DMS79 treated with DMSO at 0.1 percent for 48 hours (cell line): ENCODE data around the gene THBD.

Source experiments
- DNase-seq: peaks from one replicate; lab custom pipeline; 2025; lab: John Stamatoyannopoulos, UW

THBD gene

DNA sequence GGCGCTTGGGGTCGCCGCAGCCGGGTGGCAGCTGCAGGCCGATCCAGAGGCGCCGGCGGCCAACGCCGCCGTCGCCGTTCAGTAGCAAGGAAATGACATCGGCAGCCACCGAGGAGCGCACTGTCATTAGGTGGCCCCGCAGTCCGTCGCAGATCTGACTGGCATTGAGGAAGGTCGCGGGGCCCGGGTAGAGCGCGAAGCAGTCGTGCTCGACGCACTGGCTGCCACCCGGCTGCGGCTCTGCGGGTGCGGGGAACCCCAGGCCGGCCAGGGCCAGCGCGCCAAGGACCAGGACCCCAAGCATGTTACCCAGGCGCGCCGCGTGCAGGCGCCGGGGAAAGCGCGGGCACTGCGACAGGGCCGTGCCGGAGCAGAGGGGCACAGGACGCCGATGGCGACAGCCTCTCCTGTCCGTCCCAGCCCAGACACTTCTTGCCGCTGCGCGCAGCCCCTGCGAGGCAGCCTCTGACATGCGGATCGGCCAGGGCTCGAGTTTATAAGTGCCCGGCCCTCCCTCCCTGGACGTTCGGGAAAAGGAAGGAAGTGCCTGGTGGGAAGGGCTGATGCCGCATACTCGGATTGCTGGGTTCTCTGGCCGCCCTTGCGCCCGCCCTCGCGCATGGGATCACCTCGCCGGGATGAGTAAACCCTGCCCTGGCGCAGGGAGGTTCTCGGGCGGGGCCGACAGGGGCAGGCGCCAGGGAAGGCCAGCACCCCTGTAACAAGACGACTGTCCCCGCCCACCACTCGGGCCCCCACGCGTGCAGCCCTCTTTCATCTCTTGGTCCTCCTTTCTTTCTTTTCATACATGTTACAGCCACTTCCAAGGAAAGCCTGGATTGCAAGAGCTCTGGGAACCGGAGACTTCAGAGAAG is at the start of gene THBD:
TSS of gene THBD (minus strand) at position 472 of the 875 bp plus-strand sequence. CDS start at position 304, 168 bp downstream.
- no peak for DNase-seq

DNA sequence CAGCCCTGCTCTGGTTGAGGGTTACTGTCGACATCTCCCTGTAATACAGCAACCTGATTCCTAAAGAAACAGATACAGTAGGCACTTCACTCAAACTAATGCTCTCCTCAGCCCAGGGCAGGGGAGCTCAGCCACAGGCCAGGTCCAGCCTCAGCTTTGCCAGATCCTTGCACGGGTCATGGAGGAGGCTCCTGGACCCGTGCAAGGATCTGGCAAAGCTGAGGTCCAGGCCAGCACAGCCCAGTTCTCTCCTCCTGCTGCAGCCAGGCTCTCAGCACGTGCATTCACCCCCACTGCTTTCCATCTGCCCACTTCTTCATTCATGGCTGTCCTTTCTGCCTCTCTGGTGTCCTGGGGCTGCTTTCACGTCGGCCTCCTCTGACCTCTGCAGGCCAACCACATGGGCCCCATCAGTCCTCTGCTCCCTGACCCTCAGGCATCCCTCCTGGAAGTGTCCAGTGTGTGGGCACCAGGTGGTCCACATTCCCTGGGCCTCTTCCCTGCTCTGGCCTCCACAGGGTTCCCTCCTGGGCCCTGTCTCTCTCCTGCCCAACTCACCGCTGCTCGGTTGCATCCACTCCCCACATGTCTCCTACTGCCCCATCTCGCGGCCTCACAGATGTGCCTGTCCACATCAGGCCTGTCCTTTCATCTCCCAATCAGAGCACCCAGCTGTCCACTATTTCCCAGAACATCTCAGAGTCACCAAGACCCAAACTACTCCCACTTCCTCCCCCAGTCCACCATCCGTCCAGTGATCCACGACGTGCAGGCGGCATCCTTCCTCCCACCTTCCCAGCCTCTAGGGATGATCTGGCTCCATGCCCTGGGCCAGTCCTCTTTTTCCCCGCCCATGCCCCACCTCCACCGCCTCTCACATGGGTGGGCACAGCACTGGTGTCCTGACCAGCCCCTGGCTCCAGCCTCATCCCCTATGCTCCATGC is 48.4 kb upstream of the THBD start:
- no peak for DNase-seq

DNA sequence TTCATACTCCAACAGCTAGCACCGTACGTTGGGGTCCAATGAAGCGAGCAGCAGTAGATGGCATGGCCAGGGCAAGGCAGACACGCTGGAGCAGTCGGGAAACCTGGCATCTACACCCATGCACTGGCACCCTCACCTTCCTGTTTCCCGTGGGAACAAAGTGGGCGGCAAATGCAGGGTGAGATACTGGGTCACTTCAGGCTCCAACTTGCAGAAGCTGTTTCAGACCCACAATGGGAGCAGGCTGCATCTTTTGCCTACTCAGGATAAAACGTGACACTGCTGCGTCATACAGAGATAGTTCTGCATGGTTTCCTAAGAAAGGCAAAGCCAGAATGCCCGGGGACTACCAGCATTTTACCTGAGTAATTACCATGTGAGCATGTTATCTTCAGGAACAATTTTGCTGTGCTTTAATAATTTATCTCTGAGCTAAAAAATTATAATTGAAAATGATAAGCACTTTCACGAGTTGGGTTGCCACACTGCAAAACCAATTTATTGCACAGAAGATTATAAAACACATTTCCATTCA is 47.6 kb upstream of the THBD start:
- no peak for DNase-seq

DNA sequence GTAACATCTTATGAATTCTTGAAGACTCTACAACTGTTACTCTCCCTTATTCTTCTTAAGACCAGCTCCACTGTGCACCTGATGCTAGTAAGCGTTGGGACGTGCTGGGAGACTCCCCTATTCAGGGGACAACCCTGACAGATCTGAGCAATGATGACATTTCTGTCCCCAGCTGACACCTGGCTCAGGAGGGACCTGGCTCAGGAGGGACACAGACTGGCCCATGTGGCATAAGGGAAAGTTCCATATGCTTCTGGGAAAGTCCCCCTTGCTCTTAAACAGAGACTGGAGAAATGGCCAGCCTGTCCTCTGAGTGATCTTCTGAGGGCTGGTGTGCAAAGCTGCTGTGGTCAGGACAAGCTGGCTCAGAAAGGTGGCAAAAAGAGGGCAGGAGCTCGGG is 46.6 kb upstream of the THBD start:
- no peak for DNase-seq

DNA sequence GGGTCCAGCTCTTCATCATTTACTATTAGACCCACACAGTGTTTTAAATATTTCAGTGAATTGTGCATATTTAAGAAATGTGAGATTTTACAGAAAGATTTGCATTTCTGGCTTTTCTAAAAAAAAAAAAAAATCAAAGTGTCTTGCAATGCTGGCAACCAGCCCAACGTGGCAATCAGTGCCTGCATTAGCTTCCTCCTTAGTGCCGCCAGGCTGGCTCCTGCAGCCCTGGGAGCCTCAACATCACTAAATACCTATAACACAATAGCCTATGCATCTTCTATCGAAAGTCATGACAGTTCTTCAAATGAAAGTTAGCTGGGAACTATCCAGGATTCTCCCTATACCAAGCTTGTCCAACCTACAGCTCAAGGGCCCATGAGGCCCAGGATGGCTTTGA is 46.0 kb upstream of the THBD start:
- no peak for DNase-seq

GRCh38 chr20:23094927-23095326 is 45.5 kb upstream of the THBD start:
- no peak for DNase-seq

DNA sequence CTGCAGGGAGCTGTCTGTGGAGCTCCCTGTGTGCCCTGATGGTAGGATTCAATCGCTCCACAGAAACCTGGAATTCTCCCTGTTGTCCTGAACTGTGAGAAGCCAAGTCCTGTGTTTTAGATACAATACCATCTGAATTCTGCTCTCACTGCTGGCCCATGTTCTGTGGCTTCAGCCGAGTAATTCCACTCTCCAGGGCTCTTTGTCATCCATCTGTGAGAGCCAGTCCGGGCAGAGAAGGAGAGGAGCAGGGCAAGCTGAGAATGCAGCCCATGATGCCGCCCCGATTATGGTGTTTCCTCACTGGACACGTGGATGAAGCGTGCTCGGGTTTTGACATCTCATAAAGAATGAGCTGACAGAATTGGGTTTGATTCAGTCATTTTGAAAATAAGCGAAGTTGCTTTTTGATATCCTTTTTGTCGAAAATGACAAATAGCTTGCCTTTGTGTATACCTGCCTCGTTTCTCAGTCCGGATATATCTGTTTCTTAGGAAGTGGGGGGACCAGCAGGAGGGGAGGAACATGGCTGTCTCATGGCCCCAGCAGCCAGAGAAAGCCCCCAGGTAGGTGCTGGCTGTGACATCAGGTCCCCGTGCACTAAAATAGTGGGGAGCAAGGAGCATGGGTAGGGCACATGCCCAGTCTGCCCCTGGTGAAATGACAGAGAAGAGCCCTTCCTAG is 44.9 kb upstream of the THBD start:
- no peak for DNase-seq

- DNase-seq = no peak
Measured at GRCh38 chr20:23093613-23094012, 44.1 kb upstream of the THBD start.

GRCh38 chr20:23092861-23093495 is 43.5 kb upstream of the THBD start:
- no peak for DNase-seq

DNA sequence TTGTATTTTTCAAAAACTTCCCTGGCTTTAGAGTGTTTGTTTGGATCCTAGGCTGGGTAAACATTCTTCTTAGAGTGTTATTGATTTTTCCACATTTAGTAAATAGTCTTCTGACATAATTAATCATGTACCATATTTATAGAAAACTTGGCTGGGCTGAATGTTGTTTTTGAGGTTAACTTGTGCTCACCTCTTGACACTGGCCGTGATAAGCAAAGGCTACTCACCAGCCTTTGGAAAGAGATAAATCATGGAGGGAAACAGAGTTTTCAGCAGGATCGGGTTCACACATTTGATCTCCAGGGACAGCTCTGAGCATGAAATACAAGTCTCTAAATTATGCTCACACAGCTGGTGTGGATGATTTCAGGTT is 42.9 kb upstream of the THBD start:
- no peak for DNase-seq

GRCh38 chr20:23091721-23092383 is 42.4 kb upstream of the THBD start:
- DNase-seq = no peak

- no peak for DNase-seq
Measured at GRCh38 chr20:23090878-23091277, 41.4 kb upstream of the THBD start.

- no peak for DNase-seq
Measured at GRCh38 chr20:23090147-23090546, 40.7 kb upstream of the THBD start.

DNA sequence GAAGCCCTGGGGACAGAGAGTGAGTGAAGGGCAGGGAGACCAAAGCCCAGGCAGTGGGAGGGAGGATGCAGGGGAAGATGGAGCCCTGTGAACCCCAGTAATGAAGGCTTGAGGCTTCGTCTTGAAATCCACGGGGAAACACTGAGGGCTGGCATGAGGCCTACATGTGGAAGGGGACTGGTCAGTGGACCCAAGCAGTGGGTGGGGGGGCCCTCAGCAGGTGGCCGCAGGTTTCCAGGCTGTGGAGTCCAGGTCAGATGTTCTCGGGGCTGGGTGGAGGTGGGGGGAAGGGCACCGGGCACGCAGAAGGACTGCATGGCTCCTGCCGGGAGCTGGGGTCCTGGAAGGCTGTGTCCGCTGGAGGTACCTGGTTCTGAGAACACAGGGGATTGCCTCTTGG is 39.4 kb upstream of the THBD start:
- no peak for DNase-seq

GRCh38 chr20:23087587-23088251 is 38.2 kb upstream of the THBD start:
- no peak for DNase-seq

- no peak for DNase-seq
Measured at GRCh38 chr20:23086931-23087411, 37.5 kb upstream of the THBD start.

GRCh38 chr20:23086056-23086566 is 36.6 kb upstream of the THBD start, which contains the start of gene CD93:
Gene CD93, minus strand, starts transcription at chr20:23086324. Its CDS starts 132 bp downstream, at chr20:23086192.
- DNase-seq = no peak

- DNase-seq = no peak
Measured at GRCh38 chr20:23085436-23086055, 36.1 kb upstream of the THBD start.

- DNase-seq = no peak
Measured at GRCh38 chr20:23084845-23085365, 35.4 kb upstream of the THBD start.
